Nephron (organoid): ENCODE measurements around the gene CITED1.

Source experiments
- H3K27ac Mint-ChIP-seq, 3 experiments: 2 replicates each; pipeline ENCODE4 v1.8.0; 2020; ENCODE audit warnings: mixed read lengths in 3 of 3, mild to moderate bottlenecking in 2 of 3, moderate library complexity in 1 of 3
- H3K27me3 Mint-ChIP-seq: 2 replicates; pipeline ENCODE4 v1.8.0; 2021; ENCODE audit warnings: low read depth, mild to moderate bottlenecking, moderate library complexity, mixed read lengths
- H3K36me3 Mint-ChIP-seq: 2 replicates; pipeline ENCODE4 v1.8.0; 2020; ENCODE audit warnings: low read depth, mixed read lengths
- H3K4me1 Mint-ChIP-seq: 2 replicates; pipeline ENCODE4 v1.8.0; 2020; ENCODE audit warnings: mixed read lengths
- H3K4me3 Mint-ChIP-seq, 3 experiments: 2 replicates each; pipeline ENCODE4 v1.8.0; 2020; ENCODE audit warnings: mild to moderate bottlenecking in 3 of 3, mixed read lengths in 3 of 3, moderate library complexity in 2 of 3
- H3K9me3 Mint-ChIP-seq: 2 replicates; pipeline ENCODE4 v1.8.0; 2020; ENCODE audit warnings: mixed read lengths
- TF ChIP-seq, protein P1 (sequence below), 3 experiments: fragments of 200-600 bp; sonication (generic); IDR thresholded peaks; one replicate each; pipeline ENCODE4 v1.5.0; 2021; ENCODE audit warnings: antibody characterized with exemption in 3 of 3; ENCODE audit not compliant: unreplicated experiment in 3 of 3

The CITED1 gene

DNA sequence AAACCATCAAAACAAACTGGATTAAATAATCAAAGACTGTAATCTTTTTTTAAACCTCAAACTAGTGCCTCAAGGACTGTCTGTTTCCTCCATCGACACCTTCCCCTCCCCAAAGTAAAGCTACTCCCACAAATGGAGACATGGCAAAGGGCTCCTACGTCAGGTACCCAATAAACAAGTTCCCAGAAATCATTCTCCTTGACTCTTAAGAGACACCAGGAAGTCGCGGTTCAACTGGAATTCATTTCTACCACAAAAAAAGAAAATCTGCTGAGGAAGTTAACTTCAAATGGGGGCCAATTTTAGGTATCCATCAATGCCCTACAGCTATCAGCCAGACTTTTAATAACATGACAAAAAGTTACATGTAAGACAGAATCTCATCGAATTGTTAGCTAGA, 31.2 kb downstream of the CITED1 start:
- H3K27me3 Mint-ChIP-seq: no peaks in the 10 kb centered on the region
- peak overlapping the region; percentile 95 to 98 (median 96) for H3K4me3 Mint-ChIP-seq
- H3K9me3 Mint-ChIP-seq: no peaks in the 10 kb centered on the region
- H3K4me1 Mint-ChIP-seq: peaks cover 48% of the 10 kb centered on the region
- peak overlapping the region in 2 of 3 experiments; percentile 88 to 98 for H3K27ac Mint-ChIP-seq
- TF ChIP-seq, protein P1, sequence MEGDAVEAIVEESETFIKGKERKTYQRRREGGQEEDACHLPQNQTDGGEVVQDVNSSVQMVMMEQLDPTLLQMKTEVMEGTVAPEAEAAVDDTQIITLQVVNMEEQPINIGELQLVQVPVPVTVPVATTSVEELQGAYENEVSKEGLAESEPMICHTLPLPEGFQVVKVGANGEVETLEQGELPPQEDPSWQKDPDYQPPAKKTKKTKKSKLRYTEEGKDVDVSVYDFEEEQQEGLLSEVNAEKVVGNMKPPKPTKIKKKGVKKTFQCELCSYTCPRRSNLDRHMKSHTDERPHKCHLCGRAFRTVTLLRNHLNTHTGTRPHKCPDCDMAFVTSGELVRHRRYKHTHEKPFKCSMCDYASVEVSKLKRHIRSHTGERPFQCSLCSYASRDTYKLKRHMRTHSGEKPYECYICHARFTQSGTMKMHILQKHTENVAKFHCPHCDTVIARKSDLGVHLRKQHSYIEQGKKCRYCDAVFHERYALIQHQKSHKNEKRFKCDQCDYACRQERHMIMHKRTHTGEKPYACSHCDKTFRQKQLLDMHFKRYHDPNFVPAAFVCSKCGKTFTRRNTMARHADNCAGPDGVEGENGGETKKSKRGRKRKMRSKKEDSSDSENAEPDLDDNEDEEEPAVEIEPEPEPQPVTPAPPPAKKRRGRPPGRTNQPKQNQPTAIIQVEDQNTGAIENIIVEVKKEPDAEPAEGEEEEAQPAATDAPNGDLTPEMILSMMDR (IDR thresholded peaks at IDR 0.05; ENCODE audit: unreplicated experiment in 3 of 3): no peak
- H3K36me3 Mint-ChIP-seq: peaks cover 58% of the 10 kb centered on the region

DNA sequence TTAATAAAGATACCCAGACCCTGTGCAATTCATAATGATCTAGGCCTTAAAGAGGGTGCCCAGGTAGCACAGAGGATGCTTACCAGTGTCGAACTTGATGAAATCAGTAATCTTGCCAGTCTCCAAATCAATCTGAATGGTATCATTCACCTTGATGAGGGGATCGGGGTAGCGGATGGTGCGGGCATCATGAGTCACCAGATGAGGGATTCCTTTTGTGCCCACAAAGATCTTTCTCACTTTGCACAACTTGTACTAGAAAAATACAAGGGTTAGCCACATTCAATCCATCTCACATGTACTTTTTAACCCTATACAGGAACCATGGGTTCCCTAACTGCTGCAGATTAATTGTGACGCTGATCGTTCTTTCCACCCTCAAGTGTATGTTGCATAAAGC, 32.0 kb downstream of the CITED1 start:
- peak overlapping the region in 1 of 3 experiments; percentile 88 for H3K27ac Mint-ChIP-seq
- no peaks in the 10 kb centered on the region for H3K9me3 Mint-ChIP-seq
- peaks cover 65% of the 10 kb centered on the region for H3K36me3 Mint-ChIP-seq
- peak overlapping the region; percentile 31 to 96 (median 95) for H3K4me3 Mint-ChIP-seq
- TF ChIP-seq, protein P1 (IDR thresholded peaks at IDR 0.05; ENCODE audit: unreplicated experiment in 3 of 3): no peak
- no peaks in the 10 kb centered on the region for H3K27me3 Mint-ChIP-seq
- peaks cover 48% of the 10 kb centered on the region for H3K4me1 Mint-ChIP-seq

DNA sequence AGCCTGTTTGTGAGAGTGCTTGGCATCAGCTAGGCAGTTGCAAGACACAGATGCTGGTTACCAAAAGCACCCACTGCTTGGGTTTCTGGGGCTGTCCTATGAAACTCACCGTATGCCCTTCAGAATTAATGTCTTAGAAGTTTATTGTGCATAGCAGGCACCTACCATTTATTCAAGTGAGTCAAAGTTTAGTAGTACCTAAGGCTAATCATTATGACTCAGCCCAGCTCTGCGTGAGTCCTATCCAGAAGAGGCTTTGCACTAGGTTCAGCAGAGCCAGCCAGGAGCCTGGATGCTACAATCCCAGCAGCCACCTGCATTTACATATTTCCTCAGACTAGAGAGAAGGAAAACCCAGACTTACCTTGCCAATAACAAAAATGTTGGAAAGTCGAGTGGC, 32.8 kb downstream of the CITED1 start:
- no peak overlapping the region for H3K27ac Mint-ChIP-seq
- no peaks in the 10 kb centered on the region for H3K9me3 Mint-ChIP-seq
- H3K4me3 Mint-ChIP-seq: peak overlapping the region in 2 of 3 experiments; percentile 25 to 26
- H3K4me1 Mint-ChIP-seq: peaks cover 45% of the 10 kb centered on the region
- H3K27me3 Mint-ChIP-seq: no peaks in the 10 kb centered on the region
- TF ChIP-seq, protein P1 (IDR thresholded peaks at IDR 0.05; ENCODE audit: unreplicated experiment in 3 of 3): no peak
- peaks cover 73% of the 10 kb centered on the region for H3K36me3 Mint-ChIP-seq

DNA sequence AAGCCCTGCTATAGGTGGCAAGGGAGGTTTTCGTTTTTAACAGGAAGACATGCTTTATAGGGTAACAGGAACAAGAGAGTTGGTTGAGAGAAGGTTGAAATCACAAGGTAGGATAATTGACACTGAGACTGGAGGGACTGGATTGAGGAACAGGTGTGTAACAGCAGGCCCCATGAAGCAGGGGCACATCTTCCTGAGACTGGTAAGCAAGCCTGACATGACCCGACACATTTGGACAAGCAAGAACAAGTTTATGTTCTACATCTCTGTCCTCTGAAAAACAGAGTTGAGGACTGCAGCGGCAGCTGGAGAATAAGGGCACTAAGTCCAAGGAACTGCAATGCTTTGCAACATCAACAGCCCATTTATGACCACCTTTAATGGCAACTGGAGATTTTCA, 33.9 kb downstream of the CITED1 start:
- peaks cover 44% of the 10 kb centered on the region for H3K4me1 Mint-ChIP-seq
- no peaks in the 10 kb centered on the region for H3K27me3 Mint-ChIP-seq
- H3K9me3 Mint-ChIP-seq: no peaks in the 10 kb centered on the region
- peaks cover 78% of the 10 kb centered on the region for H3K36me3 Mint-ChIP-seq
- TF ChIP-seq, protein P1 (IDR thresholded peaks at IDR 0.05; ENCODE audit: unreplicated experiment in 3 of 3): no peak
- H3K27ac Mint-ChIP-seq: peak overlapping the region in 2 of 3 experiments; percentile 23 to 28
- peak overlapping the region; percentile 14 to 50 (median 34) for H3K4me3 Mint-ChIP-seq

DNA sequence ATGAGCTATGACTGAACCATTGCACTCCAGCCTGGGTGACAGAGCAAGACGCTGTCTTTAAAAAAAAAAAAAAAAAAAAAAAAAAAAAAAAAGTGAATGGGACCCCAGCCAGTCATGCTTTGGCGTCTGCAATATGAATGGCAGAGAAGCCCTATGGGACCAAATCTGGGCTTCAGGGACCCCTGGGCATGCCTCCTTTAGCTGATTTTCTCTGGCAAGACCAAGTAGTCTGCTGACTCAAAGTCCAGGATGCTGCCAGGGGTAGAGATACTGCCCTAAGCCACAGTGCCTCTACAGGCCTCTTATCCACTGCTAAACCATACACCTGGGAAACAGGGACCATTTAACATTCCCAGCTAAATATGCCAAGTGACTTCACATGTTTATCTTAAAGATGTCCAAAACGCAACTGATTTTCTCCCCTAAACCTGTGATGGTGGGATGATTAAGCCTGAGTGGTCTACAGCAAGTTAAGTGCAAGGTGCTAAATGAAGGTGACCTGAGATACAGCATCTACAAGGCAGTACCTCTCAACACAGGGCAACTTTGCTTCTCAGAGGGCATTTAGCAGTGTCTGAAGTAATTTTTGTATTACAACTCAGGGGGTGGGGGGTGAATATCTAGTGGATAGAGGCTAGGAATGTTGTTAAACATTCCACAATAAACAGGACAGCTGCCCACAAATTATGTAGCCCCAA, 34.5 kb downstream of the CITED1 start:
- Mint-ChIP-seq H3K36me3 (peaks cover 81% of the 10 kb centered on the region), H3K4me1 (peaks cover 44% of the 10 kb centered on the region), H3K4me3 (peak overlapping the region in 1 of 3 experiments; percentile 50), H3K27ac (peak overlapping the region in 2 of 3 experiments; percentile 23 to 28), H3K27me3 (no peaks in the 10 kb centered on the region), H3K9me3 (no peaks in the 10 kb centered on the region)
- TF ChIP-seq, protein P1 (IDR thresholded peaks at IDR 0.05; ENCODE audit: unreplicated experiment in 3 of 3): no peak
